Activated T-cell treated with anti-CD3 and anti-CD28 coated beads, Interleukin-2, amount 50 U/mL, for 24 hours (primary cell): ENCODE results near the gene PKN3.
A peak's percentile ranks its signal among the peaks of the same experiment; 100 is the strongest.
"Not testable (repeated sequence)": the region's sequence is repeated elsewhere in the genome, so short reads cannot be mapped to it uniquely, and the experiment has no call there.

Experiments
- DNase-seq: peaks from one replicate; pipeline ENCODE4 v3.0.0-alpha.2; 2020
- H3K27ac Mint-ChIP-seq: 2 replicates; pipeline ENCODE4 v1.8.0; 2020; ENCODE audit warnings: mild to moderate bottlenecking, mixed read lengths
- H3K27me3 Mint-ChIP-seq: 2 replicates; pipeline ENCODE4 v1.8.0; 2020; ENCODE audit warnings: mixed read lengths
- H3K36me3 Mint-ChIP-seq: 2 replicates; pipeline ENCODE4 v1.8.0; 2020; ENCODE audit warnings: low read depth, mixed read lengths
- H3K4me1 Mint-ChIP-seq: 2 replicates; pipeline ENCODE4 v1.8.0; 2020; ENCODE audit warnings: low read depth, mixed read lengths
- H3K4me3 Mint-ChIP-seq: 2 replicates; pipeline ENCODE4 v1.8.0; 2020; ENCODE audit warnings: mild to moderate bottlenecking, moderate library complexity, mixed read lengths
- H3K9me3 Mint-ChIP-seq: 2 replicates; pipeline ENCODE4 v1.8.0; 2020; ENCODE audit warnings: mixed read lengths

The PKN3 gene

DNA sequence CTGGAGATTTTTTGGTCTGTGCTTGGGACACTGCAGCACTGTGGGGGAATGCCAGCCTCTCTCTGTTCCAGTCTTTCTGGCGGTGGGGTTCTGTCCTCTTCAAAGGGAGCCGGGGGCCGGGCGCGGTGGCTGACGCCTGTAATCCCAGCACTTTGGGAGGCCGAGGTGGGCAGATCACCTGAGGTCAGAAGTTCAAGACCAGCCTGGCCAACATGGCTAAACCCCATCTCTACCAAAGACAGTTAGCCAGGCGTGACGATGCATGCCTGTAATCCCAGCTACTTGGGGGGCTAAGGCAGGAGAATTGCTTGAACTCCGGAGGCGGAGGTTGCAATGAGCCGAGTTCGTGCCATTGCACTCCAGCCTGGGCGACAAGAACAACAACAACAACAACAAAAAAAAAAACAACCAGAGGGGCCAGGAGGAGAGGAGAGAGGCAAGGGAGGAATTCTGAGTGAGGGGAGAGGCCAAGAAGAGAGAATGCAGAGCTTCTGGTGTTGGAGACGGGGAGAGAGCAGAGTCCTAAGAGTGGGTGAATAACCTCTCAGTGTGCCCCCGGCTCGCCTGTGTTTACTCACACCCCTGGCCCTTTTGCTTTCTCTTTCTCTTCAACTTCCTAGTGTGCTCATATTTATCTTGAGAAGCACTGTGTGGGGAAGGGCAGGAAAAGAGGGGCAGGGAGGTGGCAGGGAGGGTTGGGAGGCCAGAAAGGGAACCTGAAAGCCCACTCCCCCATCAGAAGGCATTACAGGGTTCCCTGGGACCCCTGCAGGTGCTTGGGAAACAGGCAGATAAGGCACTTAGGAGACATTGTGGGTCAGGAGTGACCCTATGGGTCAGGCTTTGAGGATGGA is 16.4 kb upstream of the PKN3 start:
- Mint-ChIP-seq H3K27me3 (no peaks in the 10 kb centered on the region), H3K27ac (peak overlapping the region; percentile 94), H3K9me3 (no peaks in the 10 kb centered on the region), H3K4me1 (peaks cover 51% of the 10 kb centered on the region), H3K36me3 (peaks cover 41% of the 10 kb centered on the region), H3K4me3 (peak overlapping the region; percentile 93)
- peak; percentile 57 for DNase-seq

GRCh38 chr9:128687453-128687852 is 14.8 kb upstream of the PKN3 start:
- peak overlapping the region; percentile 93 for H3K4me3 Mint-ChIP-seq

GRCh38 chr9:128688501-128689292 is 13.6 kb upstream of the PKN3 start, which contains the start of gene SET:
TSS of gene SET (plus strand) at chr9:128689222. CDS start at chr9:128689583, 361 bp downstream.
- H3K27ac Mint-ChIP-seq = peak within 1 kb of the TSS; percentile 94
- H3K4me3 Mint-ChIP-seq = peak within 1 kb of the TSS; percentile 95
- H3K36me3 Mint-ChIP-seq = peaks cover 58% of the 10 kb centered on the region
- no peaks in the 10 kb centered on the region for H3K27me3 Mint-ChIP-seq
- DNase-seq = peak; percentile 96
- no peaks in the 10 kb centered on the region for H3K9me3 Mint-ChIP-seq
- H3K4me1 Mint-ChIP-seq = peaks cover 62% of the 10 kb centered on the region

More at GRCh38 chr9:128687453-128687852, 14.8 kb upstream of the PKN3 start:
- Mint-ChIP-seq H3K36me3 (peaks cover 53% of the 10 kb centered on the region), H3K27ac (peak overlapping the region; percentile 94), H3K4me1 (peaks cover 58% of the 10 kb centered on the region), H3K9me3 (no peaks in the 10 kb centered on the region), H3K27me3 (no peaks in the 10 kb centered on the region)
- no peak for DNase-seq

DNA sequence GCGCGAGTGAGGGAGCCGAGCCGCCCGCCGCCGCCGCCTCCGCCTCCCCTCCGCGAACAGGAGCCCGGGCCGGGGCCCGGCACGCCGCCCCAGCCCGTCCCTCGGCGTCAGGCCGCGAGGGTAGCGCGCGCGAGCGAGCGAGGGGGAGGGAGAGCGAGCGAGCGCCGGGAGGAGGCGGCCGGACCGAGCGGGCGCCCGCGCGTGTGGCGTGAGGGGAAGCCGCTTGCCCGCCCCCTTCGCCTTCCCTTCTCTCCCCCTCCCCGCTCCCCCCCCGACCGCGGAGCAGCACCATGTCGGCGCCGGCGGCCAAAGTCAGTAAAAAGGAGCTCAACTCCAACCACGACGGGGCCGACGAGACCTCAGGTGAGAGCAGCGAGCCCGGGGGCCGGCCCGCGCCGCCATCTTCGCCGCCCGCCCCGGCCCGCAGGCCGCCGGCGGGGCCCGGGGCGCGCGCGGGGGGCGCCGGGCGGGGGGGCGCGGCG is 13.0 kb upstream of the PKN3 start:
- no peak for DNase-seq
- H3K36me3 Mint-ChIP-seq = peaks cover 59% of the 10 kb centered on the region
- H3K4me3 Mint-ChIP-seq = peak overlapping the region; percentile 67
- no peaks in the 10 kb centered on the region for H3K9me3 Mint-ChIP-seq
- no peaks in the 10 kb centered on the region for H3K27me3 Mint-ChIP-seq
- H3K4me1 Mint-ChIP-seq = peaks cover 64% of the 10 kb centered on the region
- H3K27ac Mint-ChIP-seq = peak overlapping the region; percentile 75

GRCh38 chr9:128689820-128690683 is 12.3 kb upstream of the PKN3 start:
- peak; percentile 64 for DNase-seq
- H3K9me3 Mint-ChIP-seq = no peaks in the 10 kb centered on the region
- H3K27ac Mint-ChIP-seq = peak overlapping the region; percentile 97
- no peaks in the 10 kb centered on the region for H3K27me3 Mint-ChIP-seq
- H3K4me3 Mint-ChIP-seq = peak overlapping the region; percentile 95
- peaks cover 61% of the 10 kb centered on the region for H3K36me3 Mint-ChIP-seq
- peaks cover 57% of the 10 kb centered on the region for H3K4me1 Mint-ChIP-seq

- Mint-ChIP-seq H3K27ac (peak overlapping the region; percentile 97), H3K27me3 (no peaks in the 10 kb centered on the region), H3K4me1 (peaks cover 51% of the 10 kb centered on the region), H3K36me3 (peaks cover 68% of the 10 kb centered on the region), H3K4me3 (peak overlapping the region; percentile 95), H3K9me3 (no peaks in the 10 kb centered on the region)
- no peak for DNase-seq
Observed at GRCh38 chr9:128690684-128691034, 11.6 kb upstream of the PKN3 start.

DNA sequence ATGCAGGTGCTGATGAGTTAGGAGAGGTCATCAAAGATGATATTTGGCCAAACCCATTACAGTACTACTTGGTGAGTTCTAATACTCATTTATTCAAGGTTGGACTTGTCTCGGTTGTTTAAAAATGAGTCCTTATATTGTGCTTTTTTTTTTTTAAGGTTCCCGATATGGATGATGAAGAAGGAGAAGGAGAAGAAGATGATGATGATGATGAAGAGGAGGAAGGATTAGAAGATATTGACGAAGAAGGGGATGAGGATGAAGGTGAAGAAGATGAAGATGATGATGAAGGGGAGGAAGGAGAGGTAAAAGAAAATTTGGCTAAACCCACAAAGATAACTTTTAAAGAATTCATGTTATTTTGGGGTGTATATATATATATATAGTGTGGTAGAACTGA is 8.6 kb upstream of the PKN3 start:
- Mint-ChIP-seq H3K4me3 (peak overlapping the region; percentile 6), H3K27ac (peak overlapping the region; percentile 68), H3K36me3 (peaks cover 79% of the 10 kb centered on the region), H3K4me1 (peaks cover 24% of the 10 kb centered on the region)
- not testable (repeated sequence) for H3K9me3 Mint-ChIP-seq, H3K27me3 Mint-ChIP-seq, DNase-seq

- H3K36me3 Mint-ChIP-seq = peaks cover 79% of the 10 kb centered on the region
- no peaks in the 10 kb centered on the region for H3K27me3 Mint-ChIP-seq
- no peaks in the 10 kb centered on the region for H3K9me3 Mint-ChIP-seq
- no peak overlapping the region for H3K4me3 Mint-ChIP-seq
- H3K4me1 Mint-ChIP-seq = peaks cover 24% of the 10 kb centered on the region
- DNase-seq = no peak
- H3K27ac Mint-ChIP-seq = peak overlapping the region; percentile 71
Observed at GRCh38 chr9:128694344-128694743, 8.0 kb upstream of the PKN3 start.

DNA sequence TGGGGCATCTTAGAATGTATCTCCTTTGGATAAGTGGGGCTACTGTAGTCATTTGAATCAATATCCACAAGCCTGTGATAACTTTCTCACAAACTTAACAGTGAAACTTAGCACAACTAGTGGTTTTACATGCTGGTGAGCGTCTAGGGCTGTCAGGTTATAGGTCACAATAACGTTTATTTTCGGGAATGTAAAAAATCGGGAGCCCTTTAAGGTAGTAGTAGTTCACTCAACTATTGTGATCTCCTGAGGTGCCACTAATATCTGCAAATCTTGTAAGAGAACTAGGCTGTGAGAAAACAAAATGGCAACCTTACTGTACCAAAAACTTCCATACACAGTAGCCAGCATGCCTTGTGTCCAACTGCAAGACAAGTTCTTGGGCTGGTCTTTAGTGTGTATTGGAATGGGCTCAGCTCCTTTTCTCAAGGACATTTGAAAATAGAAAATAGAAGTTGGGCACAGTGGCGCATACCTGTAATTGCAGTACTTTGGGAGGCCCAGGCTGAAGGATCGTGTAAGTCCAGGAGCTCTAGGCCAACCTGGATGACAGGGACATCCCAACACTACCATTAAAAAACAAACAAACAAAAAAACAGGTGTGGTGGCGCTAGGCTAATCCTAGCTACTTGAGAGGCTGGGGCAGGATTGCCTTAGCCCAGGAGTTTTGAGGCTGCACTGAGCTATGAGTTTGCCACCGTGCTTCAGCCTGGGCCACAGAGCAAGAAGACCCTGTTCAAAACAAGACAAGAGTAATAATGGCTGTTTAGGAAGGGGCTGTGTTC is 5.2 kb upstream of the PKN3 start:
- H3K4me1 Mint-ChIP-seq = peaks cover 23% of the 10 kb centered on the region
- peak overlapping the region; percentile 38 for H3K27ac Mint-ChIP-seq
- H3K36me3 Mint-ChIP-seq = peaks cover 58% of the 10 kb centered on the region
- no peak overlapping the region for H3K4me3 Mint-ChIP-seq
- no peaks in the 10 kb centered on the region for H3K9me3 Mint-ChIP-seq
- no peaks in the 10 kb centered on the region for H3K27me3 Mint-ChIP-seq
- DNase-seq = no peak

DNA sequence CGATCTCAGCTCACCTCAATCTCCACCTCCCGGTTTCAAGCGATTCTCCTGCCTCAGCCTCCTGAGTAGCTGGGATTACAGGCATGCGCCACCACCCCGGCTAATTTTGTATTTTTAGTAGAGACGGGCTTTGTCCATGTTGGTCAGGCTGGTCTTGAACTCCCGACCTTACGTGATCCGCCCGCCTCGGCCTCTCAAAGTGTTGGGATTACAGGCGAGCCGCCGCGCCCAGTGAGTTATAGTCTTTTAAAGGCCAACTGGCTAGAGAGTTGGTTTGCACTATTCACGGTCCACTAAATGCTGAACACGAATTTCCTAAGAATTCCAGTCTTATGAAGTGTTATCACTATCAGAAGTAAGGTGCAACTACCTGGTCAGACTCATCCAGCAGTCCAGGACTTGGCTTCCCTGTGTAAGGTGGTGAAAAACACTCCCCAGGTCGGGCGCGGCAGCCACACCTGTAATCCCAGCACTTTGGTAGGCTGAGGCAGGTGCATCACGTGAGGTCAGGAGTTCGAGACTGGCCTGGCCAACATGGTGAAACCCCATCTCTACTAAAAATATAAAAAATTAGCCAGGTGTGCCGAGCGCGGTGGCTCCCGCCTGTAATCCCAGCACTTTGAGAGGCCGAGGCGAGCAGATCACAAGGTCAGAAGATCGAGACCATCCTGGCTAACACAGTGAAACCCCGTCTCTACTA is 3.1 kb upstream of the PKN3 start:
- not testable (repeated sequence) for DNase-seq, H3K27ac Mint-ChIP-seq, H3K4me3 Mint-ChIP-seq, H3K27me3 Mint-ChIP-seq, H3K9me3 Mint-ChIP-seq
- peaks cover 37% of the 10 kb centered on the region for H3K36me3 Mint-ChIP-seq
- peaks cover 18% of the 10 kb centered on the region for H3K4me1 Mint-ChIP-seq

DNA sequence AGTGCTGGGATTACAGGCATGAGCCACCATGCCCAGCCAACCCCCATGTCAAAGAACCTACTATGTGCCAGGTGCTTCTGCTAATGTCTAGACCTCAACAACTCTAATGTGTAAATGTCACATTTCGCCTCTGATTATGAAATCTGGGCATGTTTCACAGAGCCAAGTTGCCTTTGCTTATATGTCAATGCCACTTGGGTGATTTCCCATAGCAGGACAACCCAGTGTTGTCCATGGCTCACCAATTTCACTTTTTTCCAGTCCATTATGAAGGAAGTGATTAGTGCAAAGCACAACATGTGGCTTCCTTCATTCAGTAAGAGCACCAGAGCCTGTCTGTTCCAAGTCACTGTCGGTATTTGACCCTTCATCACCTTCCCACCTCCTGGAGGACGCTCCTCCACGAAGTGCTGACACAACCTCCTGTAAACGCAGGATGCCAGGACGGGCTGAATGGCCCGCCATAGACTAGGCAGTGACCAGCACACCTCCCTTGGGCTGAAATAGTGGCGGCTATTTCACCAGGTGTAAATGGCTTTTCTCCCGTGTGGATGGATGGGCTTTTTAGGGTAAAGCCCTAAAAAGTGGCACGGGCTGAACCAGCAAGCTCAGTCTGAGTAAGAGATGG is 962 bp upstream of the PKN3 start:
- Mint-ChIP-seq H3K4me3 (peak overlapping the region; percentile 59), H3K27me3 (no peaks in the 10 kb centered on the region), H3K4me1 (peaks cover 17% of the 10 kb centered on the region), H3K27ac (no peak overlapping the region), H3K9me3 (no peaks in the 10 kb centered on the region), H3K36me3 (peaks cover 16% of the 10 kb centered on the region)
- DNase-seq = no peak

- DNase-seq = peak; percentile 62
- Mint-ChIP-seq H3K4me3 (peak overlapping the region; percentile 76), H3K4me1 (peaks cover 16% of the 10 kb centered on the region), H3K9me3 (no peaks in the 10 kb centered on the region), H3K36me3 (no peaks in the 10 kb centered on the region), H3K27me3 (no peaks in the 10 kb centered on the region), H3K27ac (peak overlapping the region; percentile 64)
Observed at GRCh38 chr9:128702949-128703615, 779 bp downstream of the PKN3 start.
